ENCODE measurements around the gene EIF6.

The EIF6 gene

DNA sequence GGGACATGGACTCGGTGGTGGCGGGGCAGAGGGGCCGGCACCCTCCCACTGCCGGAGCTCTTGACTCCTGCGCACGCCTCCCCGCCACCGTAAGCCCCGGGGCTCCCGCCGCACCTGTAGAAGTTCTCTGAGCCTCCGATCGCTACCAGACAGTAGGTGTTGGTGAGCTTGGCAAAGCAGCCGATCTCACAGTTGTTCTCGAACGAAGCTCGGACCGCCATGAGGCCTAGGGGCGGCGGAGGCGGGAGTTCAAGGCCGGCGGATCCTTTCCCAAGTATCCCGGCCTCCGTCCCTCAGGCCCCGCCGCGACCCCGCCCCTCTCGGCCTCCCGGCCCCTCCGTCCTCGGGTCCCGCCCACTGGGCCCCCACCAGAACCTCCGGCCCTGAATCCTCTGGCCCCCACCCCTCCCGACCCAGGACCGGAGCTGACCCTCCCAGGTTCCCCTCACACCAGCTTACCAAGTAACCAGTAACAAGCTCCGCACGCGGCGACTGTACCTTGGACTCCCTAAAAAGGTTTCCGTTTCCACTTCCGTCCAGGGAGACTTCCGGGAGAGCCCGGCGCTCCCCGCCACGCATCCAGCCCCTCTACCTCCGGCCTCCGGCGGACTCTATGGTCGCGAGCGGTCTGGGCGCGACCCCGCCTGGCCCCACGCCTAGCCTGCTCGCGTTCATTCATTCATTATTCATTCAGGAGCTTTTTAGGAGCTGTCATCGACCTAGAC lies at the start of gene EIF6:
EIF6 (minus strand) TSS at position 506 of the 725 bp plus-strand sequence; CDS start at position 221, 285 bp downstream.
- peaks cover 4% of the 10 kb centered on the region for H3K27me3 Mint-ChIP-seq (ENCODE audit: low read depth, poor library complexity)

DNA sequence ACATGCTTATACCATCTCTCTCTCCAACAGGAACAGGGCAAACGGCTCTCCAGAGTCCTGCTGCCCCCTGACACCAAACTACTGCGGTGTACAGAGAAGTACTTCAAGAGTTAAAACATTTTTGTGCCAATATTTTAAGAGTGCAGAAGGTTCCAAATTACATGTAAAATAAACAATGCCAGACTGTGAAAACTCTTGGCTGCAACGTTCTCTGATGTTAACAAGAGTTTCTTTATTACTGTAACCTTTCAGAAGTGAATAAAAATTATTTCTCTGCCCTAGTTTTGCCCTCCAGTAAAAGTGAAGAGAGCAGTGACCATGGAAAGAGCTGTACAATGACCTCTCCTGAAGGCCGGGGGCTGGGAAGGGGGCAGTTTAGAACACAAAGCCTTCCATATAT lies 49.0 kb upstream of the EIF6 start:
- no peaks in the 10 kb centered on the region for H3K9me3 Mint-ChIP-seq
- peaks cover 62% of the 10 kb centered on the region for H3K4me1 Mint-ChIP-seq
- H3K4me3 Mint-ChIP-seq, result no peak overlapping the region
- DNase-seq, result no peak
- TF ChIP-seq, protein P1, sequence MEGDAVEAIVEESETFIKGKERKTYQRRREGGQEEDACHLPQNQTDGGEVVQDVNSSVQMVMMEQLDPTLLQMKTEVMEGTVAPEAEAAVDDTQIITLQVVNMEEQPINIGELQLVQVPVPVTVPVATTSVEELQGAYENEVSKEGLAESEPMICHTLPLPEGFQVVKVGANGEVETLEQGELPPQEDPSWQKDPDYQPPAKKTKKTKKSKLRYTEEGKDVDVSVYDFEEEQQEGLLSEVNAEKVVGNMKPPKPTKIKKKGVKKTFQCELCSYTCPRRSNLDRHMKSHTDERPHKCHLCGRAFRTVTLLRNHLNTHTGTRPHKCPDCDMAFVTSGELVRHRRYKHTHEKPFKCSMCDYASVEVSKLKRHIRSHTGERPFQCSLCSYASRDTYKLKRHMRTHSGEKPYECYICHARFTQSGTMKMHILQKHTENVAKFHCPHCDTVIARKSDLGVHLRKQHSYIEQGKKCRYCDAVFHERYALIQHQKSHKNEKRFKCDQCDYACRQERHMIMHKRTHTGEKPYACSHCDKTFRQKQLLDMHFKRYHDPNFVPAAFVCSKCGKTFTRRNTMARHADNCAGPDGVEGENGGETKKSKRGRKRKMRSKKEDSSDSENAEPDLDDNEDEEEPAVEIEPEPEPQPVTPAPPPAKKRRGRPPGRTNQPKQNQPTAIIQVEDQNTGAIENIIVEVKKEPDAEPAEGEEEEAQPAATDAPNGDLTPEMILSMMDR (IDR thresholded peaks at IDR 0.05), result no peak
- no peaks in the 10 kb centered on the region for H3K27me3 Mint-ChIP-seq (ENCODE audit: low read depth, poor library complexity)
- H3K27ac Mint-ChIP-seq, result peak overlapping the region; percentile 61
- no peaks in the 10 kb centered on the region for H3K36me3 Mint-ChIP-seq (ENCODE audit: low read depth)

More for the DNA sequence above, at the start of gene EIF6:
- H3K27ac Mint-ChIP-seq, result peak within 1 kb of the TSS; percentile 89
- peak within 1 kb of the TSS; percentile 89 for H3K4me3 Mint-ChIP-seq
- TF ChIP-seq, protein P1 (IDR thresholded peaks at IDR 0.05), result no peak
- no peaks in the 10 kb centered on the region for H3K9me3 Mint-ChIP-seq
- H3K36me3 Mint-ChIP-seq (ENCODE audit: low read depth), result peaks cover 26% of the 10 kb centered on the region
- DNase-seq, result peak; percentile 88
- peaks cover 28% of the 10 kb centered on the region for H3K4me1 Mint-ChIP-seq

DNA sequence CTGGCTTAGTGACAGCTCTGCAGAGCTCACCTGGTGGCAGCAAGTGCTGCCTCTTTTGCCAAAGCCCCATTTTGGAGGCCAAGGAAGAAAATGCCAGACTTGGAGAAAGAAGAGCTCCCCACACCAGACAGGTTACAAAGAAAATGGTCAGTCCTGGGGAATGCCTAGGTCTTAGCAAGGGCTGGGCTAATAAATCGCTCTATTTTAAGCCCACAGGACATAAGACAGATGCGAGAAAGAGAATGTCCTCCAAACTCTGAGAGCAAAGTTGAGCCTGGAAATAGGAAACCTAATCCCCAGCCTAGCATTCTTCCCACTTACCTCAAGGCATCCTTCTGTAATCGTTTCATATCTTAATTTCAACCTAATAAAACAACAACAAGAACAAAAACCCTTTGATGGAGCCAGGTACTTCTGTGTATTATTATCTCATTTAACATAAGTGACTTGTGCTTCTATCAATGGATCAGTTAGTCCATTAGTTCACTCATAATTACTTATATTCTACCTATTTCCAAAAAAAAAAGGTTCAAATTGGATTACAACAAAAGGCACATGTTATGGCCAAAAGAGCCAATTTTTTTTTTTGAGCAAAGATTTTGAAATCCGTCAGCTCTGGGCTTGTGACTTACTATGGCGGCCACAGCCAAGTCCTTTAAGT lies 48.1 kb upstream of the EIF6 start:
- no peak overlapping the region for H3K27ac Mint-ChIP-seq
- H3K27me3 Mint-ChIP-seq (ENCODE audit: low read depth, poor library complexity), result no peaks in the 10 kb centered on the region
- no peaks in the 10 kb centered on the region for H3K36me3 Mint-ChIP-seq (ENCODE audit: low read depth)
- H3K4me1 Mint-ChIP-seq, result peaks cover 63% of the 10 kb centered on the region
- H3K4me3 Mint-ChIP-seq, result no peak overlapping the region
- no peak for DNase-seq
- TF ChIP-seq, protein P1 (IDR thresholded peaks at IDR 0.05), result no peak
- H3K9me3 Mint-ChIP-seq, result no peaks in the 10 kb centered on the region

DNA sequence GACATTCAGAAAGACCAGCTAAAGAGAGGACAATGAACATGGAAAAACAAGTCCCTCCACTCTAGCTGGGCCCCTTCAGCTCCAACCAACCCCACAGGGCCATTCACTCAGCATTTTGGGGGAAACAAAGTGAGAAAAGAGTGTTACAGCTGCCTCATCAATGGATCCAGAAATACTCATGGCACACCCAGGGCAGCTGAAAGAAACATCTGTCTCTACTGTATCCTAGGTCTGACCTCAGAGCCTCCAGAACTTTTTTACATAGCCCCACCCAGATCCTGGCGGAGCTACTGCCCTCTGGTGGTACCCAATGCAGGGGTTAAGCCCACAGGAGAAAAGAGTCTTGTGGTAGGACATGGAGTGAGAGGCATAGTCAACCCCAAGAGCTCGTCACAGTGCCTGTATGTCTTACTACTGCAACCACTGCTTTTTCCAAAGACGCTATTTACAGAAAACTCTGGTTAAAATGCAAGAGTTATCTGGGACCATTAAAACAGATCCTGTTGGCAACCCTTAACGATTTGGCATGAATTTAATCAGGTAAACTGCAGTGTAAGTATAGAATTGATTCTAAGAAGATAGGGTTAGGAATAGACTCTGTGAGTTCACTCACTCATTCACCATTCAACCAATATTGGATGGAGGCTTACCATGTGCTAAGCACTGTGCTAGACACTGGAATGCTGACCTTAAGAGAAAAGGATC lies 45.0 kb upstream of the EIF6 start:
- DNase-seq, result peak; percentile 37
- Mint-ChIP-seq H3K4me1 (peaks cover 82% of the 10 kb centered on the region), H3K9me3 (no peaks in the 10 kb centered on the region), H3K36me3 (ENCODE audit: low read depth) (peaks cover 4% of the 10 kb centered on the region), H3K27me3 (ENCODE audit: low read depth, poor library complexity) (no peaks in the 10 kb centered on the region), H3K4me3 (no peak overlapping the region), H3K27ac (no peak overlapping the region)
- TF ChIP-seq, protein P1 (IDR thresholded peaks at IDR 0.05), result peak; percentile 39

DNA sequence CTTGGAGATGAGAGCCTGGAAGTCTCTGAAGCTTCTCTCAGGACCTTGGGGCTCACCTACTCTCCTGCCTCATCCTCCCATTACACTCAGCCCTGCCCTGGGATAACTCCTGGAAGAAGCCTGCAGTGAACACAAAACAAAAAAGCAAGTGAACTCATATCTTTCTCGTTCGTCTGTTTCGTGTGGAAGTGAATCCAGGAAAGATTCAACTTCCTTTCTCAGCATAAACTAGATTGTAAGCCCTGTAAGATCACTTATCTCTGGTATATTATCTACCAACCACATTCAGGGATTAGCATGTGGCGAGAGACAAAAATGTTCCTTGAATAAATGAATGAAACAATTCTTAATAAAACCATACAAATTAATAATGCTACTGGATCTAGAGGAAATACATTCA lies 44.1 kb upstream of the EIF6 start:
- no peak overlapping the region for H3K4me3 Mint-ChIP-seq
- no peaks in the 10 kb centered on the region for H3K27me3 Mint-ChIP-seq (ENCODE audit: low read depth, poor library complexity)
- no peaks in the 10 kb centered on the region for H3K9me3 Mint-ChIP-seq
- peaks cover 4% of the 10 kb centered on the region for H3K36me3 Mint-ChIP-seq (ENCODE audit: low read depth)
- H3K4me1 Mint-ChIP-seq, result peaks cover 73% of the 10 kb centered on the region
- H3K27ac Mint-ChIP-seq, result no peak overlapping the region
- TF ChIP-seq, protein P1 (IDR thresholded peaks at IDR 0.05), result no peak
- no peak for DNase-seq

All from nephron progenitor cell (in vitro differentiated cells).